Measurements from ENCODE around the gene CAPN10.

CAPN10 gene

DNA sequence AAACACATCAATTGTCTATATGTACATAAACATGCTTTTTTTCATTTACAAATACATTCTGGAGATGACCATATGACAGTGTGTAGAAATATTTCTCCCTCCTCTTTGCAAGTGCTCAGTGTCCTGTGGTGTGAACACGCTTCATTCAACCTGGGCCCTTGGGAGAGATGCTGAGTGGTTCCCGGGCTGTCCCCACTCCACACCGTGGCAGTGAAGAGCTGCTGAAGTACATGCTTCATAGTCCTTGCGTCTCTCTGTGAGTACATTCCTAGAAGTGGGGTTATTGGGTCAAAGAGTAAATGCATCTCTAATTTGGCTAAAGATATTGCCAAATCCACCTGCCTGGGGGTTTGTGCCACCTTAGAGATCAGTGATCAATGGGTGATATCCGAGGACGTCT, 32.2 kb downstream of the CAPN10 start:
- no peak overlapping the region for H3K4me2 ChIP-seq
- no peak overlapping the region for H2AFZ ChIP-seq (ENCODE audit: low read depth)
- H3K79me2 ChIP-seq (ENCODE audit: insufficient read depth, low read depth), result no peaks in the 10 kb centered on the region
- H3K36me3 ChIP-seq (ENCODE audit: insufficient read depth), result no peaks in the 10 kb centered on the region
- H4K20me1 ChIP-seq (ENCODE audit: insufficient read depth), result no peaks in the 10 kb centered on the region
- H3K27ac ChIP-seq, result no peak overlapping the region
- H3K4me3 ChIP-seq (IDR thresholded peaks at IDR 0.05; ENCODE audit: insufficient read depth, low read depth, low read length), result no peak overlapping the region
- H3K27me3 ChIP-seq (ENCODE audit: insufficient read depth, low read depth), result no peaks in the 10 kb centered on the region
- no peak overlapping the region for H3K9ac ChIP-seq
- no peaks in the 10 kb centered on the region for H3K4me1 ChIP-seq (ENCODE audit: low read depth, poor library complexity, severe bottlenecking)
- TF ChIP-seq, protein P1, sequence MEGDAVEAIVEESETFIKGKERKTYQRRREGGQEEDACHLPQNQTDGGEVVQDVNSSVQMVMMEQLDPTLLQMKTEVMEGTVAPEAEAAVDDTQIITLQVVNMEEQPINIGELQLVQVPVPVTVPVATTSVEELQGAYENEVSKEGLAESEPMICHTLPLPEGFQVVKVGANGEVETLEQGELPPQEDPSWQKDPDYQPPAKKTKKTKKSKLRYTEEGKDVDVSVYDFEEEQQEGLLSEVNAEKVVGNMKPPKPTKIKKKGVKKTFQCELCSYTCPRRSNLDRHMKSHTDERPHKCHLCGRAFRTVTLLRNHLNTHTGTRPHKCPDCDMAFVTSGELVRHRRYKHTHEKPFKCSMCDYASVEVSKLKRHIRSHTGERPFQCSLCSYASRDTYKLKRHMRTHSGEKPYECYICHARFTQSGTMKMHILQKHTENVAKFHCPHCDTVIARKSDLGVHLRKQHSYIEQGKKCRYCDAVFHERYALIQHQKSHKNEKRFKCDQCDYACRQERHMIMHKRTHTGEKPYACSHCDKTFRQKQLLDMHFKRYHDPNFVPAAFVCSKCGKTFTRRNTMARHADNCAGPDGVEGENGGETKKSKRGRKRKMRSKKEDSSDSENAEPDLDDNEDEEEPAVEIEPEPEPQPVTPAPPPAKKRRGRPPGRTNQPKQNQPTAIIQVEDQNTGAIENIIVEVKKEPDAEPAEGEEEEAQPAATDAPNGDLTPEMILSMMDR (conservative IDR thresholded peaks at IDR 0.05; ENCODE audit: low read depth, low read length), result no peak

DNA sequence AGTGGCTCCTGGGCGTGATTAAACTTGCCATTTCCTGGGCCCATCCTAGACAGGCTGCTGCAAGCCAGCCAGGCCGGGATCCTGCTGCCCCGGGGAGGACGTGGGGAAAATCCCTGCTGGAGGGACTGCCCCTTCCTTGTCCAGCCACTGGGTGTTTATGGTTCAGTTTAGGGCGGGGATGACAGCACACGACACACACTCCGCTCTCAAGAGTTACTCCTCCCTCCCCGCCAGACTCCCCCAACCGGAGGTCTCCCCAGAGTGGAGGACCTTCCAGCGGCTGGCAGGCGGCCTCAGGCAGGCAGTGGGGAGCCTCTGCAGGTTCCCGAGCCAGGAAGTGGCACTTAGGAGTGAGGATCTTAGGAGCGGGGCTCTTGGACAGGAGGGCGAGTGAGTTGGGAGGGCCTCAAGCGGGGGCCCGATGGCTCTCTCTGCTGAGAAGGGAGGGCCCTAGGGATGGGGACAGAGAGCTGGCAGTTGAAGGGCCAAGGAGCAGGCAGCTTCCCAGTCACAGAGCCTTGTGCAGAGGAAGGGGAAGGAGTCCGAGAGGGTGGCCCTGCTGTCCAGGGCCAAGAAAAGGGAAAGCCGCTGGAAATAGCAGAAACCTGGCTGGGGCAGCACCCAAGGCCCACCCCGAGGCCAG, 33.1 kb downstream of the CAPN10 start:
- H3K4me1 ChIP-seq (ENCODE audit: low read depth, poor library complexity, severe bottlenecking), result no peaks in the 10 kb centered on the region
- H3K4me3 ChIP-seq (IDR thresholded peaks at IDR 0.05; ENCODE audit: insufficient read depth, low read depth, low read length), result no peak overlapping the region
- no peak overlapping the region for H3K27ac ChIP-seq
- TF ChIP-seq, protein P1 (conservative IDR thresholded peaks at IDR 0.05; ENCODE audit: low read depth, low read length), result no peak
- no peaks in the 10 kb centered on the region for H3K36me3 ChIP-seq (ENCODE audit: insufficient read depth)
- no peak overlapping the region for H2AFZ ChIP-seq (ENCODE audit: low read depth)
- H4K20me1 ChIP-seq (ENCODE audit: insufficient read depth), result no peaks in the 10 kb centered on the region
- H3K4me2 ChIP-seq, result no peak overlapping the region
- H3K27me3 ChIP-seq (ENCODE audit: insufficient read depth, low read depth), result no peaks in the 10 kb centered on the region
- no peak overlapping the region for H3K9ac ChIP-seq
- no peaks in the 10 kb centered on the region for H3K79me2 ChIP-seq (ENCODE audit: insufficient read depth, low read depth)

DNA sequence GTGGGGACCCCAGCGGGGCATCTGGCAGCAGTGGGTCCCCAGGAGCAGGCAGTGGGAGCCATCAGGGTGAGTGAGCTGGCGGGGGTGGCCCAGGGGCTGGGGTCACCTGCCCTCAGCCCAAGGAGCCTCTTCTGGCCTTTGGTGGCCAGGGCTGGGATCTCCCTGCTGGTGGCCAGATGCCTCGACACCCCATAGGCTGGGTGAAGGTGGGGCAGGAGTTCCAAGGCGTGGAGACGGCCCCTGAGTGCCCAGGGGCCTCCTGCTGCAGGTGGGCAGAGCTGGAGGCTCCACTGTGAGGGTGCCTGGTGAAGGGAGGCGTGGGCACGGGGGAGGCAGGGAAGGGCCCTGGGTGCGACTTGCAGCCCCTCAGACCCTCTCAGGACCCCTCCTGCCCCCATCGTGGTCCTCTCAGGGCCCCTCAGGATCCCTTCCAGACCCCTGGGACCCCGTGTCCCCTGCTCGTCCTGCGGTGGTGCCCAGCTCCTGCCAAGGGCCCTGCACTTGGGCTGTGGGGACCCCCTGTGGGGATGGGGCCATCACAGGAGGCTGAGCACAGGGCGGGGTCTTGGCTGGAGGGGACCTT, 33.7 kb downstream of the CAPN10 start:
- TF ChIP-seq, protein P1 (conservative IDR thresholded peaks at IDR 0.05; ENCODE audit: low read depth, low read length), result no peak
- Histone ChIP-seq H3K9ac (no peak overlapping the region), H3K4me3 (IDR thresholded peaks at IDR 0.05; ENCODE audit: insufficient read depth, low read depth, low read length) (no peak overlapping the region), H2AFZ (ENCODE audit: low read depth) (no peak overlapping the region), H4K20me1 (ENCODE audit: insufficient read depth) (no peaks in the 10 kb centered on the region), H3K4me2 (no peak overlapping the region), H3K27ac (no peak overlapping the region), H3K27me3 (ENCODE audit: insufficient read depth, low read depth) (no peaks in the 10 kb centered on the region), H3K79me2 (ENCODE audit: insufficient read depth, low read depth) (no peaks in the 10 kb centered on the region), H3K36me3 (ENCODE audit: insufficient read depth) (no peaks in the 10 kb centered on the region), H3K4me1 (ENCODE audit: low read depth, poor library complexity, severe bottlenecking) (no peaks in the 10 kb centered on the region)

DNA sequence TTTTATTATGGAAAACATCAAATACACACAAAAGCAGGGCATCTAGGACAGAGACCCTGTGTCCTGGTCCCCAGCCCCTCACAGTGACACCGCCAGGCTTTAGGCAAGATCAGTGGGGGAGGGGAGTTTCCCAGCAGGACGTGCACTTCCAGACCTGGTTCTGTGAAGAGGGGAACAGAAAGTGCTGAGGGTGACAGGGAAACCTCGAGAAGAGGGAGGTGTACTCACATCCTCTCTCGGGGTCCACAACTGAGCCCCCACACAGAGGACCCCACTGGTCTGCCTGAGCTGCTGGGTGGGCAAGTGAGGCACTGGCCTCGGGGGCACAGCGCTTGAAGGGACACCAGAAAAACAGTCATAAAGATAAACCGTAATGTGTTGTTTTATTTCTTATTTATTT, 34.3 kb downstream of the CAPN10 start:
- Histone ChIP-seq H3K79me2 (ENCODE audit: insufficient read depth, low read depth) (no peaks in the 10 kb centered on the region), H3K27ac (no peak overlapping the region), H3K9ac (no peak overlapping the region), H3K4me1 (ENCODE audit: low read depth, poor library complexity, severe bottlenecking) (no peaks in the 10 kb centered on the region), H4K20me1 (ENCODE audit: insufficient read depth) (no peaks in the 10 kb centered on the region), H3K4me2 (no peak overlapping the region), H3K36me3 (ENCODE audit: insufficient read depth) (no peaks in the 10 kb centered on the region), H2AFZ (ENCODE audit: low read depth) (no peak overlapping the region), H3K4me3 (IDR thresholded peaks at IDR 0.05; ENCODE audit: insufficient read depth, low read depth, low read length) (no peak overlapping the region), H3K27me3 (ENCODE audit: insufficient read depth, low read depth) (no peaks in the 10 kb centered on the region)
- TF ChIP-seq, protein P1 (conservative IDR thresholded peaks at IDR 0.05; ENCODE audit: low read depth, low read length), result no peak

Measured in KMS-11 (cell line).